IMR-90 (cell line): ENCODE measurements around the gene LZTS3. TPM values are rescaled to one million over a fixed set of nuclear protein-coding genes. Genes with fewer than 3 reads are reported as not detected.

Source experiments
- ATAC-seq: fragments of 200-7000 bp; cut with Tn5 transposase; 2 replicates; pipeline ENCODE4 v1.9.1; 2020; ENCODE audit warnings: low read depth, mild to moderate bottlenecking, moderate library complexity
- Bru-seq: library from RNA; stranded (reverse); fragments of 400-500 nt; gene quantifications from one replicate; lab custom pipeline; 2021; lab: Mats Ljungman, UMichigan
- BruChase-seq, 2 experiments: library from RNA; stranded (reverse); fragments of 400-500 nt; gene quantifications; one replicate each; lab custom pipeline; 2021; lab: Mats Ljungman, UMichigan
- BruUV-seq: library from RNA; stranded (reverse); fragments of 400-500 nt; replicated peaks from 2 replicates; lab custom pipeline; 2021; lab: Mats Ljungman, UMichigan
- CTCF ChIA-PET: fragments of 300-600 bp; formaldehyde crosslinking; extraction: SDS; loops from one replicate; lab custom pipeline; 2021; ENCODE audit warnings: antibody characterized with exemption; lab: Yijun Ruan, JAX
- POLR2A ChIA-PET: fragments of 300-600 bp; sonication (Branson Sonifier 250); formaldehyde crosslinking; loops from one replicate; lab custom pipeline; 2022; ENCODE audit warnings: antibody characterized with exemption; ENCODE audit not compliant: unreplicated experiment; lab: Charles Lee
- DNase-seq: peaks from one replicate; pipeline ENCODE4 v3.0.0; 2013
- H2AFZ ChIP-seq: replicated peaks from 2 replicates; pipeline ENCODE3; 2013; ENCODE audit warnings: low read length, mild to moderate bottlenecking; ENCODE audit not compliant: poor library complexity
- H2AK5ac ChIP-seq: 2 replicates; pipeline ENCODE4 v1.6.1; 2013; ENCODE audit warnings: low read depth, low read length, inconsistent platforms
- H2AK9ac ChIP-seq: replicated peaks from 2 replicates; pipeline ENCODE3; 2013; ENCODE audit warnings: mild to moderate bottlenecking, low read depth, low read length, moderate library complexity; ENCODE audit not compliant: poor library complexity
- H2BK120ac ChIP-seq: 2 replicates; pipeline ENCODE4 v1.6.1; 2013; ENCODE audit warnings: low read depth, low read length, inconsistent platforms
- H2BK15ac ChIP-seq: 3 replicates; pipeline ENCODE4 v1.6.1; 2013; ENCODE audit warnings: low read depth, low read length, inconsistent platforms
- H2BK20ac ChIP-seq: 2 replicates; pipeline ENCODE4 v1.6.1; 2013; ENCODE audit warnings: low read depth, mild to moderate bottlenecking, inconsistent platforms, low read length, moderate library complexity
- H2BK5ac ChIP-seq: 2 replicates; pipeline ENCODE4 v1.6.1; 2013; ENCODE audit warnings: mild to moderate bottlenecking, low read depth, low read length, inconsistent platforms; ENCODE audit not compliant: poor library complexity, severe bottlenecking
- H3K14ac ChIP-seq: replicated peaks from 2 replicates; pipeline ENCODE4 v1.6.1; 2013; ENCODE audit warnings: low read depth, low read length, inconsistent platforms
- H3K18ac ChIP-seq: 2 replicates; pipeline ENCODE4 v1.6.1; 2013; ENCODE audit warnings: low read depth, low read length, control low read depth
- H3K23ac ChIP-seq: 2 replicates; pipeline ENCODE4 v1.6.1; 2013; ENCODE audit warnings: low read depth, low read length, inconsistent platforms
- H3K27ac ChIP-seq: 2 replicates; pipeline ENCODE4 v1.5.1; 2013; ENCODE audit warnings: mild to moderate bottlenecking, control low read depth, low read length; ENCODE audit not compliant: insufficient read depth
- H3K27me3 ChIP-seq: 2 replicates; pipeline ENCODE4 v1.6.1; 2013; ENCODE audit warnings: low read length; ENCODE audit not compliant: control insufficient read depth, insufficient read depth
- H3K36me3 ChIP-seq: 2 replicates; pipeline ENCODE4 v1.6.1; 2013; ENCODE audit warnings: low read length, mixed read lengths; ENCODE audit not compliant: control insufficient read depth, insufficient read depth
- H3K4ac ChIP-seq: 2 replicates; pipeline ENCODE4 v1.6.1; 2013; ENCODE audit warnings: low read depth, low read length, inconsistent platforms
- H3K4me1 ChIP-seq: 2 replicates; pipeline ENCODE4 v1.6.1; 2013; ENCODE audit warnings: low read length, mixed read lengths; ENCODE audit not compliant: control insufficient read depth, insufficient read depth
- H3K4me2 ChIP-seq: 2 replicates; pipeline ENCODE4 v1.6.1; 2013; ENCODE audit warnings: low read depth, mild to moderate bottlenecking, control low read depth, low read length, moderate library complexity
- H3K4me3 ChIP-seq: 2 replicates; pipeline ENCODE4 v1.5.1; 2013; ENCODE audit warnings: low read depth, mild to moderate bottlenecking, control low read depth, low read length, moderate library complexity; ENCODE audit not compliant: insufficient read depth
- H3K56ac ChIP-seq: 2 replicates; pipeline ENCODE4 v1.6.1; 2013; ENCODE audit warnings: low read length, inconsistent platforms; ENCODE audit not compliant: insufficient read depth; ENCODE audit errors: extremely low read depth
- H3K79me1 ChIP-seq, 2 experiments: 2 replicates each; pipeline ENCODE4 v1.6.1; 2013; ENCODE audit warnings: low read length in 2 of 2, inconsistent platforms in 1 of 2, low read depth in 1 of 2
- H3K9ac ChIP-seq: 2 replicates; pipeline ENCODE4 v1.6.1; 2013; ENCODE audit warnings: low read depth, low read length, control low read depth
- H3K9me1 ChIP-seq: 2 replicates; pipeline ENCODE4 v1.6.1; 2013; ENCODE audit warnings: low read length, inconsistent platforms; ENCODE audit not compliant: insufficient read depth
- H3K9me3 ChIP-seq: 2 replicates; pipeline ENCODE4 v1.6.1; 2013; ENCODE audit warnings: low read length; ENCODE audit not compliant: control insufficient read depth, insufficient read depth
- H4K20me1 ChIP-seq: 2 replicates; pipeline ENCODE4 v1.6.1; 2013; ENCODE audit warnings: low read length, inconsistent platforms; ENCODE audit not compliant: insufficient read depth
- H4K5ac ChIP-seq: 2 replicates; pipeline ENCODE4 v1.6.1; 2013; ENCODE audit warnings: mild to moderate bottlenecking, low read depth, low read length, control low read depth
- H4K8ac ChIP-seq, 2 experiments: 2 replicates each; pipeline ENCODE4 v1.6.1; 2013; ENCODE audit warnings: low read depth in 2 of 2, low read length in 2 of 2, control low read depth in 1 of 2, inconsistent platforms in 1 of 2
- H4K91ac ChIP-seq: 2 replicates; pipeline ENCODE4 v1.6.1; 2013; ENCODE audit warnings: low read depth, low read length, inconsistent platforms; ENCODE audit not compliant: insufficient read depth
- CTCF ChIP-seq: conservative IDR thresholded peaks from 2 replicates; pipeline ENCODE4 v1.5.1; 2012; ENCODE audit warnings: mild to moderate bottlenecking, low read depth, low read length, improper control_type of control experiment
- FOS ChIP-seq: fragments of 150-350 bp; IDR thresholded peaks from 2 replicates; pipeline ENCODE4 v1.6.1; 2016; ENCODE audit warnings: low read depth, low read length
- MAZ ChIP-seq: IDR thresholded peaks from 2 replicates; pipeline ENCODE4 v1.6.1; 2012; ENCODE audit warnings: low read depth, mild to moderate bottlenecking, low read length, improper control_type of control experiment, moderate library complexity, borderline replicate concordance
- MXI1 ChIP-seq: IDR thresholded peaks from 2 replicates; pipeline ENCODE4 v1.6.1; 2012; ENCODE audit warnings: low read depth, mild to moderate bottlenecking, low read length, moderate library complexity, borderline replicate concordance
- POLR2A ChIP-seq: IDR thresholded peaks from 2 replicates; pipeline ENCODE4 v1.6.1; 2012; ENCODE audit warnings: mild to moderate bottlenecking, low read depth, low read length
- WGBS, 2 experiments: methylation state at CpG; one replicate each; pipeline versions ENCODE4 v1.1.5 to v1.1.7; 2013; ENCODE audit warnings: missing lambda C conversion rate in 2 of 2; ENCODE audit not compliant: insufficient read length in 1 of 2; ENCODE audit errors: extremely low coverage in 2 of 2; 5-methylcytosine and 5-hydroxymethylcytosine counted together
- dilution Hi-C: fragments of 300-500 bp; cut with HindIII; formaldehyde crosslinking; loops from one replicate; pipeline ENCODE4 v1.14.3; 2018; ENCODE audit warnings: low sequenced_read_pairs; ENCODE audit not compliant: unreplicated experiment
- in situ Hi-C: fragments of 300-500 bp; cut with MboI; formaldehyde crosslinking; loops from 3 replicates; pipeline ENCODE4 v1.14.3; 2019; ENCODE audit warnings: low sequenced_read_pairs, inconsistent platforms, mixed read lengths
- intact Hi-C: fragments of 100-400 bp; cut with micrococcal nuclease; formaldehyde crosslinking; loops from 2 replicates; pipeline ENCODE4 v1.10.0; 2022
- long read RNA-seq: library from polyadenylated mRNA; unstranded; transcript quantifications from one replicate; pipeline ENCODE4 v2.0.0, GENCODE V29; 2021; ENCODE audit not compliant: unreplicated experiment
- polyA plus RNA-seq, 3 experiments: library from polyadenylated mRNA; depleted of rRNA; stranded (reverse); fragments of >200 nt; gene quantifications; 2 replicates each; pipeline ENCODE4 v1.2.3, GENCODE V29; 2012; ENCODE audit warnings: low replicate concordance in 1 of 3
- total RNA-seq: library from RNA; depleted of rRNA; stranded (reverse); fragments of >200 nt; gene quantifications from 2 replicates; pipeline ENCODE4 v1.2.3, GENCODE V29; 2012; rRNA removed
- TF ChIP-seq, protein P1 (sequence below): fragments of 150-350 bp; IDR thresholded peaks from 2 replicates; pipeline ENCODE4 v1.6.1; 2016; ENCODE audit warnings: low read depth, mild to moderate bottlenecking, low read length, moderate library complexity, borderline replicate concordance

Gene LZTS3
- total RNA-seq (1.4 TPM in 2 replicates), polyA plus RNA-seq (2012; rRNA removed) (3.2 and 3.7 TPM in 2 replicates), Bru-seq, nascent RNA (percentile 50 among the genes with signal in this experiment), BruChase-seq, experiment 1, labeled RNA remaining after a 6-hour chase (percentile 65 among the genes with signal in this experiment), BruChase-seq, experiment 2, labeled RNA remaining after a 2-hour chase (percentile 64 among the genes with signal in this experiment)
- polyA plus RNA-seq (2012; cell fraction: cytosol; rRNA removed), result 3.2 and 5.4 TPM in 2 replicates
- polyA plus RNA-seq (2012; cell fraction: nucleus; rRNA removed; ENCODE audit: low replicate concordance), result 5.6 and 11.2 TPM in 2 replicates
- long read RNA-seq, full-length matches to known transcripts, result 4 of 14 reads
- long read RNA-seq, partial matches to known transcripts, result 1 of 14 reads
- long read RNA-seq, other reads (novel, unspliced or antisense), result 9 of 14 reads

- Histone ChIP-seq H2AK9ac (peak within 1 kb of the TSS; percentile 97), H3K36me3 (no peaks in the 10 kb centered on the region), H2AFZ (peak within 1 kb of the TSS; percentile 99), H2BK120ac (no peak within 1 kb of the TSS; the same call in 1 of the 2 replicates), H4K8ac (peak within 1 kb of the TSS; percentile 56 to 68), H2AK5ac (peak within 1 kb of the TSS; percentile 15; the same call in 1 of the 2 replicates), H3K4me1 (no peaks in the 10 kb centered on the region; the same call in 1 of the 2 replicates), H4K20me1 (no peaks in the 10 kb centered on the region), H3K27me3 (peaks cover 28% of the 10 kb centered on the region), H3K4me3 (peak within 1 kb of the TSS; percentile 91), H3K56ac (peak within 1 kb of the TSS; percentile 7; the same call in 1 of the 2 replicates), H2BK20ac (no peak within 1 kb of the TSS), H3K4me2 (peak within 1 kb of the TSS; percentile 90), H3K27ac (peak within 1 kb of the TSS; percentile 43), H3K18ac (peak within 1 kb of the TSS; percentile 43), H3K9me3 (no peaks in the 10 kb centered on the region), H3K23ac (peak within 1 kb of the TSS; percentile 96), H4K5ac (peak within 1 kb of the TSS; percentile 52; the same call in 1 of the 2 replicates), H3K79me1 (peaks cover 0 to 8% of the 10 kb centered on the region in 2 experiments; a peak in 2 of 4 replicates), H4K91ac (peak within 1 kb of the TSS; percentile 80; the same call in 1 of the 2 replicates), H3K4ac (peak within 1 kb of the TSS; percentile 80), H3K9me1 (no peaks in the 10 kb centered on the region), H2BK15ac (no peak within 1 kb of the TSS; the same call in 2 of the 3 replicates), H2BK5ac (peak within 1 kb of the TSS; percentile 37), H3K14ac (peak within 1 kb of the TSS; percentile 83), H3K9ac (peak within 1 kb of the TSS; percentile 75)
- TF ChIP-seq CTCF (no peak), FOS (0 out of 2 replicates have a peak, but pooled peaks have one; percentile 10), POLR2A (peak; percentile 27; the same call in 1 of the 2 replicates), MAZ (peak; percentile 45; the same call in 1 of the 2 replicates), MXI1 (peak; percentile 57; the same call in 1 of the 2 replicates)
- TF ChIP-seq, protein P1, sequence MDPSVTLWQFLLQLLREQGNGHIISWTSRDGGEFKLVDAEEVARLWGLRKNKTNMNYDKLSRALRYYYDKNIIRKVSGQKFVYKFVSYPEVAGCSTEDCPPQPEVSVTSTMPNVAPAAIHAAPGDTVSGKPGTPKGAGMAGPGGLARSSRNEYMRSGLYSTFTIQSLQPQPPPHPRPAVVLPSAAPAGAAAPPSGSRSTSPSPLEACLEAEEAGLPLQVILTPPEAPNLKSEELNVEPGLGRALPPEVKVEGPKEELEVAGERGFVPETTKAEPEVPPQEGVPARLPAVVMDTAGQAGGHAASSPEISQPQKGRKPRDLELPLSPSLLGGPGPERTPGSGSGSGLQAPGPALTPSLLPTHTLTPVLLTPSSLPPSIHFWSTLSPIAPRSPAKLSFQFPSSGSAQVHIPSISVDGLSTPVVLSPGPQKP, result no peak
- ChIA-PET POLR2A (no interaction called here), CTCF (interaction anchor here (0.5 kb wide), 1 partner anchor 120 kb away, joined by 3 read pairs; no protein-coding TSS in a partner anchor)
- DNase-seq, result peak; percentile 63
- in situ Hi-C loops, result no loop called here
- peak; percentile 70 for ATAC-seq
- intact Hi-C loops, result no loop called here
- no TSS peak for BruUV-seq
- 0% methylated on average over 24 of the region's 62 CpGs; no CpG with 5 or more reads in 1 of the 2 experiments for WGBS, 2 experiments
- dilution Hi-C loops, result no loop called here
These were observed at the start of gene LZTS3 for GRCh38 chr20:3172933-3173609. LZTS3 (minus strand) TSS chr20:3173549; CDS start chr20:3167163, 6,386 bp downstream.
